Cardiac fibroblast (primary cell): ENCODE data around the gene DNAH3.

Experiments
- DNase-seq, 2 donors: peaks; one replicate each; pipeline versions ENCODE4 v3.0.0 to v3.0.0-alpha.2; 2010; ENCODE audit warnings: low read depth in 2 of 2
- H3K4me3 ChIP-seq, 2 donors: replicated peaks in 1 of 2; 1 replicate in 1 of 2; 2 replicates in 1 of 2; pipeline ENCODE4 v1.5.1; 2011; ENCODE audit warnings: low read depth in 2 of 2, low read length in 2 of 2, mild to moderate bottlenecking in 2 of 2, moderate library complexity in 1 of 2
- TF ChIP-seq, protein P1 (sequence below): IDR thresholded peaks from one replicate; pipeline ENCODE4 v1.5.1; 2011; ENCODE audit warnings: low read depth, mild to moderate bottlenecking, low read length, inconsistent platforms

The DNAH3 gene

DNA sequence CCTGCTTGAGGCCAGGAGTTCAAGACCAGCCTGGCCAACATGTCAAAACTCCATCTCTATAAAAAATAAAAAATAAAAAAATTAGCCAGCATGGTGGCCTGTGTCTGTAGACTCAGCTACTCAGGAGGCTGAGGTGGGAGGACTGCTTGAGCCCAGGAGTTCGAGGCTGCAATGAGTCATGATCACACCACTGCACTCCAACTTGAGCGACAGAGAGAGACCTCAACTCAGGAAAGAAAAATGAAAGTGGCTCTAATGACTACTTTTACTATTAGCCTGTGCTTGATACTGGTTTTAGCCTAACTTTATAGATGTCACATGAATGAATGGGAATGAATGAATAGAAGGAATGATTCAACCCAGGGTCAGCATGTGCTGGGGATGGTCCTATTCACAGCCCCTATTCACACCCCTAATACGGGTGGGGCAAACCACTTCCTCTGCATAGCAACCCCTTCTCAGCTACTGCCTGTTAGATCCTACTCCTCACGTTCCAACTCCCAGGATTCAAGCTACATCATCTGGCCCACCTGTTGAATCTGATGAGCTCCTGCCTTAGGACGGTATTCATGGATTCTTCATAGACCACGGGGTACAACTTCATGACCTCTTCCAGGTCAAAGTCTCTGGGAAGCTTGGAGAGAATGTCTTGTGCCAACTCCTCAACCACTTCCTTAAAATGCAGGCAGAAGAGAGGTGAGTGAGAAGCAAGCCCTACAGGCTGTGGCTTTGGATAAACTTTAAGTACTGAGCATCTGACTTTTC, 209.6 kb downstream of the DNAH3 start:
- TF ChIP-seq, protein P1, sequence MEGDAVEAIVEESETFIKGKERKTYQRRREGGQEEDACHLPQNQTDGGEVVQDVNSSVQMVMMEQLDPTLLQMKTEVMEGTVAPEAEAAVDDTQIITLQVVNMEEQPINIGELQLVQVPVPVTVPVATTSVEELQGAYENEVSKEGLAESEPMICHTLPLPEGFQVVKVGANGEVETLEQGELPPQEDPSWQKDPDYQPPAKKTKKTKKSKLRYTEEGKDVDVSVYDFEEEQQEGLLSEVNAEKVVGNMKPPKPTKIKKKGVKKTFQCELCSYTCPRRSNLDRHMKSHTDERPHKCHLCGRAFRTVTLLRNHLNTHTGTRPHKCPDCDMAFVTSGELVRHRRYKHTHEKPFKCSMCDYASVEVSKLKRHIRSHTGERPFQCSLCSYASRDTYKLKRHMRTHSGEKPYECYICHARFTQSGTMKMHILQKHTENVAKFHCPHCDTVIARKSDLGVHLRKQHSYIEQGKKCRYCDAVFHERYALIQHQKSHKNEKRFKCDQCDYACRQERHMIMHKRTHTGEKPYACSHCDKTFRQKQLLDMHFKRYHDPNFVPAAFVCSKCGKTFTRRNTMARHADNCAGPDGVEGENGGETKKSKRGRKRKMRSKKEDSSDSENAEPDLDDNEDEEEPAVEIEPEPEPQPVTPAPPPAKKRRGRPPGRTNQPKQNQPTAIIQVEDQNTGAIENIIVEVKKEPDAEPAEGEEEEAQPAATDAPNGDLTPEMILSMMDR, result no peak
- no peak for DNase-seq
- no peak overlapping the region for H3K4me3 ChIP-seq

- H3K4me3 ChIP-seq, result no peak overlapping the region
- no peak for DNase-seq
- TF ChIP-seq, protein P1, result no peak
Measured at GRCh38 chr16:20939611-20940010, 211.0 kb downstream of the DNAH3 start.

DNA sequence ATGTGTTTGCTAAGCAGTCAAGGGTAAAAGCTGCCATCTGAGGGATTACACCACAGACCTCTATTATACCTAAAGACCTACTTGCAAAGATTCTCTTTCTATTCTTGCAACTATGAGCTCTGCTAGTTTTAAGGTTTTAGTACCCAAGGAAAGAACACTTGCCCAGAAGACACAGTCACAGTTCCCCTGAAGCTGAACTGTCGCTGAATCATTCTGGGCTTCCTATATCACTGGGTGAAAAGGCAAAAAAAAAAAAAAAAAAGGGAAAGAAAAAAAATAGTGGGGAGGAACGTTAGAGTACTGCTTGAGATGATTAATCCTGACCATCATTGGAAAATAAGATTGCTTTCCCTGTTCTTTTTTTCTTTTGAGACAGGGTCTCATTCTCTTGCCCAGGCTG, 212.2 kb downstream of the DNAH3 start:
- peak; percentile 48 to 75 for DNase-seq
- TF ChIP-seq, protein P1, result no peak
- no peak overlapping the region for H3K4me3 ChIP-seq

DNA sequence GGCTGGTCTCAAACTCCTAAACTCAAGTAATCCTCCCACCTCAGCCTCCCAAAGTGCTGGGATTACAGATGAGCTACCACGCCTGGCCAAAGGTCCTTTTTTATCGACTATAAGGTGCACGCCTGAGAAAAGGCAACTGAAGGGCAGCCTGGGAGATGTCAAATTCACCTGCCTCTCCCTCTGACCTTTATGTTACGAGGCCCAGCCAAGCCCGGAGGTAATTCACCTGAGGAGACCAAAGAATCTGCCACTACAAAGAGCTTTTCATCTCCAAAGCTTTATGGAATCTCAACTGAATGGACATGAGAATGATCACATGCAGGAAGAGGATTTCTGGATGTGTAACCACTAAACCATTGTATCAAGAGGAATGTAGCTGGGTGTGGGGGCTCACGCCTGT, 212.9 kb downstream of the DNAH3 start:
- TF ChIP-seq, protein P1, result no peak
- DNase-seq, result no peak
- no peak overlapping the region for H3K4me3 ChIP-seq

GRCh38 chr16:20933589-20933988, 217.1 kb downstream of the DNAH3 start:
- TF ChIP-seq, protein P1, result no peak
- no peak for DNase-seq
- H3K4me3 ChIP-seq, result no peak overlapping the region

- DNase-seq, result no peak
Measured at GRCh38 chr16:20931066-20931600, 219.5 kb downstream of the DNAH3 start.

More at GRCh38 chr16:20931066-20931600, 219.5 kb downstream of the DNAH3 start:
- no peak overlapping the region for H3K4me3 ChIP-seq
- TF ChIP-seq, protein P1, result no peak
